ENCODE data around the gene SAE1. TPM values are rescaled to one million over a fixed set of nuclear protein-coding genes. Genes with fewer than 3 reads are reported as not detected.

SAE1 gene
- total and polyA plus RNA-seq, 12 donors: 11.9 to 60.2 (median 45.5) TPM

GRCh38 chr19:47228937-47229675 lies 98.5 kb downstream of the SAE1 start:
- peak overlapping the region in 9 of 10 donors; percentile 89 to 100 (median 97) for H3K4me3 ChIP-seq
- WGBS, 2 donors: 18% methylated on average over 10 of the region's 10 CpGs
- DNase-seq (no peak), ATAC-seq (no peak)
- intact Hi-C loops (cut with DNase I): loop anchor here in 1 of 10 donors (2.0 kb wide), 1 partner anchor 14 kb away; no protein-coding TSS in a partner anchor
- no peak for TF ChIP-seq CTCF (IDR thresholded peaks at IDR 0.05)
- no peaks in the 10 kb centered on the region for H3K9me3 ChIP-seq
- no peaks in the 10 kb centered on the region for H3K27me3 ChIP-seq
- H3K4me1 ChIP-seq: peaks cover 11 to 66% (median 42%) of the 10 kb centered on the region in 9 donors
- peak overlapping the region; percentile 96 to 100 (median 100) for H3K27ac ChIP-seq
- peaks cover 0 to 14% (median 0%) of the 10 kb centered on the region in 9 donors for H3K36me3 ChIP-seq

GRCh38 chr19:47229676-47230053 lies 99.0 kb downstream of the SAE1 start:
- Histone ChIP-seq H3K4me3 (peak overlapping the region in 9 of 10 donors; percentile 89 to 100 (median 97)), H3K9me3 (no peaks in the 10 kb centered on the region), H3K4me1 (peaks cover 11 to 66% (median 42%) of the 10 kb centered on the region in 9 donors), H3K27ac (peak overlapping the region in 9 of 10 donors; percentile 70 to 100 (median 85)), H3K36me3 (peaks cover 0 to 8% (median 0%) of the 10 kb centered on the region in 9 donors), H3K27me3 (no peaks in the 10 kb centered on the region)
- 5 to 14% methylated on average over 9 of the region's 9 CpGs for WGBS, 2 donors
- ATAC-seq (no peak), DNase-seq (no peak)
- TF ChIP-seq CTCF (IDR thresholded peaks at IDR 0.05): no peak
- intact Hi-C loops (cut with DNase I): loop anchor here in 2 of 10 donors (2.0 to 10.0 kb wide), 2 partner anchors 13 to 215 kb away; partner anchors contain the start of gene NPAS1 (in 1 of the 2)

GRCh38 chr19:47230054-47230920 lies 99.7 kb downstream of the SAE1 start:
- TF ChIP-seq CTCF (IDR thresholded peaks at IDR 0.05): peak; percentile 73 to 89 (median 85)
- Histone ChIP-seq H3K4me3 (peak overlapping the region; percentile 89 to 100 (median 98)), H3K36me3 (peaks cover 0 to 2% (median 0%) of the 10 kb centered on the region in 9 donors), H3K27me3 (no peaks in the 10 kb centered on the region), H3K27ac (peak overlapping the region; percentile 68 to 100 (median 87)), H3K9me3 (no peaks in the 10 kb centered on the region), H3K4me1 (peaks cover 11 to 65% (median 42%) of the 10 kb centered on the region in 9 donors)
- ATAC-seq: peak in 1 of 8 donors; percentile 2
- 2 to 3% methylated on average over 51 to 84 of the region's 84 CpGs for WGBS, 2 donors
- intact Hi-C loops (cut with DNase I): loop anchor here in 1 of 10 donors (10.0 kb wide), 1 partner anchor 215 kb away; the partner anchor contains the start of gene NPAS1
- DNase-seq: peak in 1 of 2 donors; percentile 78

GRCh38 chr19:47230921-47231214 lies 100.2 kb downstream of the SAE1 start, which contains the start of gene BBC3:
Gene BBC3, minus strand, starts transcription at chr19:47231199. Its CDS starts 2,768 bp downstream, at chr19:47228431.
- Histone ChIP-seq H3K27me3 (no peaks in the 10 kb centered on the region), H3K4me3 (peak within 1 kb of the TSS; percentile 89 to 100 (median 98)), H3K27ac (peak within 1 kb of the TSS; percentile 68 to 100 (median 87)), H3K4me1 (peaks cover 11 to 59% (median 37%) of the 10 kb centered on the region in 9 donors), H3K9me3 (no peaks in the 10 kb centered on the region), H3K36me3 (no peaks in the 10 kb centered on the region)
- no peak for DNase-seq
- no peak for ATAC-seq
- TF ChIP-seq CTCF (IDR thresholded peaks at IDR 0.05): no peak
- 0 to 1% methylated on average over 28 to 43 of the region's 43 CpGs for WGBS, 2 donors
- intact Hi-C loops (cut with DNase I): loop anchor here in 1 of 10 donors (10.0 kb wide), 1 partner anchor 216 kb away; the partner anchor contains the start of gene NPAS1

All from heart right ventricle (tissue), 16 donors.